VCaP (cell line): ENCODE measurements around the gene TARBP1.

ENCODE experiments used
- H3K27ac ChIP-seq: fragments of 450-650 bp; 2 replicates; pipeline ENCODE4 v1.5.1; 2017
- CTCF ChIP-seq: fragments of 450-650 bp; conservative IDR thresholded peaks from 2 replicates; pipeline ENCODE4 v1.5.1; 2017; ENCODE audit warnings: mild to moderate bottlenecking, moderate library complexity

TARBP1 gene

GRCh38 chr1:234502785-234503184 lies 23.8 kb upstream of the TARBP1 start:
- H3K27ac ChIP-seq: peak overlapping the region; percentile 4; the same call in 1 of the 2 replicates
- TF ChIP-seq CTCF: no peak

GRCh38 chr1:234500269-234500668 lies 21.3 kb upstream of the TARBP1 start:
- peak overlapping the region; percentile 72; the same call in 1 of the 2 replicates for H3K27ac ChIP-seq
- no peak for TF ChIP-seq CTCF

- TF ChIP-seq CTCF: no peak
- H3K27ac ChIP-seq: peak overlapping the region; percentile 72
Observed at GRCh38 chr1:234499943-234500245, 20.9 kb upstream of the TARBP1 start.

- peak; percentile 96 for TF ChIP-seq CTCF
- peak overlapping the region; percentile 72 for H3K27ac ChIP-seq
Observed at GRCh38 chr1:234499119-234499942, 20.4 kb upstream of the TARBP1 start.

- H3K27ac ChIP-seq: peak overlapping the region; percentile 72
- no peak for TF ChIP-seq CTCF
Observed at GRCh38 chr1:234498448-234499118, 19.6 kb upstream of the TARBP1 start.

GRCh38 chr1:234497589-234497988 lies 18.6 kb upstream of the TARBP1 start:
- H3K27ac ChIP-seq: 0 out of 2 replicates have a peak overlapping the region, but pooled peaks have one; percentile 10
- TF ChIP-seq CTCF: no peak

- TF ChIP-seq CTCF: no peak
- no peak overlapping the region for H3K27ac ChIP-seq
Observed at GRCh38 chr1:234495231-234495990, 16.4 kb upstream of the TARBP1 start.
